Measurements from ENCODE around the gene CIC.
A peak's percentile ranks its signal among the peaks of the same experiment; 100 is the strongest.

Gene CIC

DNA sequence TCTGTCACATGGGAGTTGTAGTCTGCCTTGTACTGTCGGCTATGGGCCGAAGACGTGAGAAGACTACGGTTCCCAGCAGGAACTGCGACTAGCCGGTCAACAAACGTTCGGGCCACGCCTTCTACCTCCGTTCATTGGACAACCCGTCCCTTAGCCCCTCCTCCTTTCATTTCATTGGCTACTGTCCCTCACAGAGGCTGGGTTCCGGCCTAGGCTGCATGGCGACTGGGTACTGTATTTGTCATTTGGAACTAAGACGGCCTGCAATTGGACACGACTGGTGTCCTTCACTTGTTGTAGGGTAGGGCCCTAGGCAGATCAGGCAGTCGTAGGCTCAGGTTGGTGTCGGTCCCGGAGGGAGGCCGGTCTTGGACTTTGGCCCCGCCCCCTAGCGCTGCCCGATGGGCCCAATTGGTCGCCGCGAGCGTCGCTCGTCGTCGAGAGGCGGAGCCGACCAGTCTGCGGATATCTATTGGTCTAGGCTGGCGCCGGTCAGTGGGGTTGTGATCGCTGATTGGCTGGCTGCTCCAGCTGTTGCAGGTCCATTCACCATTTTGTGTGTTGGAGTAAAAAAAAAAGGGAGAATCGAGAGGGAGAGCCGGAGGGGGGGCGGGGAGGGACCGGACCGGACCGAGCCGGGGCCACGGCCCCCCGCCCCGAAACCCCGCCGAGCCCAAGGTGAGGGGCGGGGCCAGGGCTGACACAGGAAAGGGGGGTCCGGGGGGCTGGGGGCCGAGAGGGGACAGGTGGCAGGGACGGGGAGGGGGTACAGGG, at the start of gene CIC:
Gene CIC (plus strand): TSS at position 549 of the 774 bp plus-strand sequence. CDS start 2,532 bp downstream, outside the sequence.
- DNase-seq = peak; percentile 100

DNA sequence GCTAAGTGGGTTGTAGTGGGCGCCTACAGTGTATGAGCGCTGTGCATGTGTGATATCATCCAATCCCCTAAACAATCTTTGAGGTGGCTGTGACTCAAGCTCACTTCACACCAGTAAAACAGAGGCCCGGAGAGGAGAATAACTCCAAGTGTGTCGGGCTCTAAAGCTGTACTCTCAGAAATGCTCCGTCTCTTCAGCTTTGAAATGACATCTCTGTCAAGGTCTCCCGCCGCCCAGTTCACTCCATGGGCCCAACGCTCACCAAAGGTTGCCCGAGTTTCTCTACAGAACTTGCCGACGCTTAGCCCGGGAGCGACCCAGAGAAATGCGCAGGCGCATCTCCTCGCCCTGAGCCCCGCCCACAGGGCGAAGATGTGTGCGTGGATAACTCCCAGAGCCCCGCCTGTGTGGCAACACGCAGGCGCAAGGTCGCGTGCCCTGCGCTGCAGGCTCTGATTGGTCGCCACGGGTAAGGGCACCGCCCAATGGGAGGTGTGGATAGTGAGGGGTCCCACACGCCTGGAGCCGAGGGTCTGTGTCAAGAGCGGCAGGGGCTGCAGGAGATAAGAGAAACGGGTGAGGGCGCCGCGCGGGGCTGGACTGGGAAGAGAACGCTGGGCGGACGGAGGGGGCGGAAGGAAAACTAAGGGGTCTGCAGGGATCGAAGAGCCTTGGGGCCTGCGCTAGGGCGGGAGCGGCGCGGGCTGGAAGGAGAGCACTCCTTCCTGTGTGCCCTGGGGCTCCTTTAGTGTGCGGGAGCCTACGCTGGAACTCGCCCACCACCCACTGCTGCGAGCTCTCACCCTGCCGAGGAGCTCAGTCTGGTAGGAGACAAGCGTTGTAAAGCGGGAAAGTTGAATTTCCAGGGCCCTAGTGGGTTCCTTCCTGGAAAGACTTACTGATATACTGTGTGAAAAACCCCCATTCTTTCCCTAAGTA, 49.0 kb upstream of the CIC start, which contains the start of gene ZNF526:
Gene ZNF526 (plus strand): TSS at position 501 of the 939 bp plus-strand sequence. CDS start 4,092 bp downstream, outside the sequence.
- DNase-seq = peak; percentile 98

GRCh38 chr19:42220751-42221097, 48.3 kb upstream of the CIC start:
- DNase-seq = no peak

- DNase-seq = no peak
Measured at GRCh38 chr19:42224940-42225717, 43.9 kb upstream of the CIC start.

DNA sequence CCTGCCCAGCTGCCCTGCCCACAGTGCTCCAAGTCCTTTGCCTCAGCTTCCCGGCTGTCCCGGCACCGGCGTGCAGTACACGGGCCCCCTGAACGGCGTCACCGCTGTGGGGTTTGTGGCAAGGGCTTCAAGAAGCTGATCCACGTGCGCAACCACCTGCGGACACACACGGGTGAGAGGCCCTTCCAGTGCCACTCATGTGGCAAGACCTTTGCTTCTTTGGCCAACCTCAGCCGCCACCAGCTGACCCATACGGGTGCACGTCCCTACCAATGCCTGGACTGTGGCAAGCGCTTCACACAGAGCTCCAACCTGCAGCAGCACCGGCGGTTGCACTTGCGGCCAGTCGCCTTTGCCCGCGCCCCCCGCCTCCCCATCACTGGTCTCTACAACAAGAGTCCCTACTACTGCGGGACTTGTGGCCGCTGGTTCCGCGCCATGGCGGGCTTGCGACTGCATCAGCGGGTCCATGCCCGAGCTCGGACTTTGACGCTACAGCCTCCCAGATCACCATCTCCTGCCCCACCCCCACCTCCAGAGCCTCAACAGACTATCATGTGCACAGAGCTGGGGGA, 43.2 kb upstream of the CIC start:
- no peak for DNase-seq

- DNase-seq = no peak
Measured at GRCh38 chr19:42226886-42227285, 42.2 kb upstream of the CIC start.

GRCh38 chr19:42228641-42229040, 40.4 kb upstream of the CIC start:
- no peak for DNase-seq

- no peak for DNase-seq
Measured at GRCh38 chr19:42229301-42229854, 39.7 kb upstream of the CIC start.

DNA sequence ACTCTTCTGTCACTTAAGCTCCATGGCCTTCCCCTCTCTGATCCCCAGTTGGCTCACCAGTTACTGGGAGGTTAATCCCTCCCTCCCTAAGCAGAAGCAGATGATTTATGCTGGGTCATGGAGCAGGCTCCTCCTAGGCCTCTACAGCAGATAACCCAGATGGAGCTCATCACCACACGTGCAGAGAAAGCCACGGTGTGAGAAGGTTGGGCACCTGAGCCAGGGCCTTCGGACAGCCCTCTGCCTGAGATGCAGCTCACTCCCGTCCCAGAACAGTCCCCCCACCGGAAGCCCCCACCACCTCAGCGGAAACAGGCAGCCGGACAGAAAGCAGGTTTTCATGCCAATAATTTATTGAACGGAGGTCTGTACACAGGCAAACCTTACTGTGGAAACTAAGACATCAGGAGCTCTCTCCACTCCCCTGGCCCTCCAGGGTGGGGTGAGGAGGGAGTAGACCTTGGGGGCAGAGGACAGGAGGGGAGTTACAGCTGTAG, 39.1 kb upstream of the CIC start:
- no peak for DNase-seq

DNA sequence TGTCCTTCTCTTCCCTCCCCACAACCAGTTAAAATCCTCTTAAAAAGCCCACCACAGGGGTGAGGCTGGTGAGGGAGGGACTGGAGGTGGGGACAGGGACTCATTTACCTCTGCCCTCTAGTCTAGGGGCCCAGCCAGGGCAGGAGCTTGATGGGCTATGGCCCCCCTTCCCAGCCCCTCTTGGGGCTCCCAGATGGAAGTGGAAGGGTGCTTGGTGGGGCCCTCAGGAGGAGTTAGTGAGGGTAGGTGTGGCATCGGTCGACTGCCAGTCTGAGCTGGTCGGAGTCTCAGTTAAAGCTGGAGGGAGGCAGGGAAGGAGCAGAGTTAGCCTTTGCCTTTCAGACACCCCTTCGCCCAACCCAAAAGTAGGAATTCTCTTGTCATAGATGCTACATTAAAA, 38.5 kb upstream of the CIC start:
- DNase-seq = no peak

DNA sequence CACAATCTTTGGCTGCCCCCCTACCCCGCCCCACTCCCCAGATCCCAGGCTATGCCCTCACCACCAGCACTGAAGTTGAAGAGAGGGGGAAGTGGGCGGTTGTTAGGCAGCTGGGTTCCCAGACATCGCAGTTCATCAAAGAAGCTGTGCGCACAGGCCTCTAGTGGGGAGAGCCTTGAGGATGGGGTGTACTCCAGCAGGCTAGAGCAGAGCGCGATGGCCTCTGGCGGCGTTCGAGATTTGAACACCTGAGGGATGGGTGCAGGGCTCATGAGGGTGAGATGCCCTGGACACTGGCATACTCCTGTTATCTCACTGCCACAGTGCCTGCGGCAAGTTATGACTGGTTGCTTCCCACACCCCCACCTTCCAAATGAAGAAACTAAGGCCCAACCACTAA, 36.6 kb upstream of the CIC start:
- no peak for DNase-seq

- DNase-seq = no peak
Measured at GRCh38 chr19:42233106-42233505, 35.9 kb upstream of the CIC start.

DNA sequence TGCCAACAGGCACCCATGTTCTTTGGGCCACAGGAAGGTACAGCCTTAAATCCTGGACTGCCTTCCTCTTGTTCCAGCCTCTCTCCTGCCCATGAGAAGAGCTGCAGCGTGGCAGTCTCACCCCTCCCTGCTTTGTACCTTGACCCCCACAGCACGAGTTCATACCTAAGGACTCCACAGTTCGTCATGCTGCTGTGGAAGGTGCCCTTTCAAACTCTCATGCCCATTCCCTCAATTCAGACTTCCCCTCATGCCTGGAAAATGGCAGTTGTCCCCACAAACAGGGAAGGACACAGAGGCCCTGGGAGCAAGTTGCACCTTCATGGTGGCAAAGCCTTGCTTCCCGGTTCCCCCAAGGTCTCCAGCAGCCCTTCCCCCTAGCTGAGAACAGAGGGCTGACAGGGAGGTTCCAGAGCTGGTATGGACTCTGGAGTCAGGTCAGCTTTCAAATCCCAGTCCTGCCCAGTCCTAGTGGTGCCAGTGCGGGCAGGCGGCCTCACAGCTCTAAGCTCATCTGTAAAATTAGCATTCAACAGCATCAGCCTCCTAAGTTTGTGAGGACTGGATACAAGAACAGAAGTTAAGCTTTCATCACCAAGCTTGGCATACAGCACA, 35.3 kb upstream of the CIC start:
- DNase-seq = no peak

DNA sequence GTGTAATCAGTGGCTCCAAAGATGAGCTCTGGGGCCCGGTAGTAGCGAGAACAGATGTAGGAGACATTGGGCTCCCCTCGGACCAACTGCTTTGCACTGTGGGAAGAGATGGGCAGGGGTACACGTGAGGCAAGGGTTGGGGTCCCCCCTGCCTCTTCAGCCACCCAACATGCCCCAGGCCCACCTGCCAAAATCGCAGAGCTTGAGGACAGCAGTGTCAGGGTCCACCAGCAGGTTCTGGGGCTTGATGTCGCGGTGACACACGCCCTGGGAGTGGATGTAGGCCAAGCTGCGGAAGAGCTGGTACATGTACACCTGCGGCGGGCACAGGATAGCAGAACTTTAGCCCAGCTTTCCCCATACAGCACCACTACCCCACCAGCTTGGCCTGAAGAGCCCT, 34.7 kb upstream of the CIC start:
- DNase-seq = no peak

DNA sequence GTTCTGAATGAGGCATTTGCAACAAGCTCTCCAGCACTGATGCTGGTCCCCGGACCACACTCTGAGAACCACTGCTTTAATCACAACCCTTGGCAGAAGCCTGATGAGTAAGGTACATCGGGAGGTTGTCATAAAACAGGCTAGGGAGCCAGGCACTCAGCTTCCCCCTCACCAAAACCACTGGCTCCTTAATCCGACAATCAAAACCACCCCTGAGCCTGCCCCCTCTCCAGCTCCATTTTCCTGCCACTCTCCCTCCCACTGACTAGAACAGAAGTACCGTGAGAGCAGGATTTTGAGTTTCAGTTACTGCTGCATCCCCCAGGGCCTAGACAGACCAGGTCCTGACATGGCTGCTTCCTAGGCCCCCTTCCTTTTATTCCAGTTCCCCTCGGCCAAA, 33.9 kb upstream of the CIC start:
- no peak for DNase-seq

DNA sequence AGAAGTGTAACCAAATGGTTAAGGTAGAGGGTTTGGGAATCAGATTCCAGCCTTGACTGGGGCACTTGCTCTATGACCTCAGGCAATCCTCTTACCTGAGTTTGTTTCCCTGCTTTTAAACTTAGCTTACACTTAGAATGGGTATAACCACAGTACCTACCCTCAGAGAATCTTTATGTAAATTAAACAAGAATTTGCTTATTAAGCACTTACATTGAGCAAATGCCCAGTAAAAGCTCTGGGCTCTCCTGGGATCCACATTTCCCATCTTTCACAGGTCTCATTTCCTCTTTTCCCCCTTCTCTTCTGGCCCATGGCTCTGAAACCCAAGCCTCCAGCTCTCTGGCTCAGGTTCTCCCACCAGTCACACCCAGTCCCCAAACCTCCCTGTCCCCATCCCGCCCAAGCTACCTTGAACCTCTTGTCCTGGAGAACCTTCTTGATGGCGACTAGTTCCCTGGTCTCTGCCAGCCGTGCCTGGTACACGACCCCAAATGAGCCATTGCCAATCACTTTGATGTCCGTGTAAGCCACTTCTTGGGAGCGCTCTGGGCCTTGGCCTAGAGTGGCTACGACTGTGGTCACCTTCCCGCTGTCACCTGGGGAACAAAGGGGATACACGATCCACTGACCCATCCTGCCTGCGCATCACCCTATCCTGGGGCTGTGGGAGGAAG, 29.4 kb upstream of the CIC start:
- DNase-seq = no peak

- DNase-seq = no peak
Measured at GRCh38 chr19:42241279-42241678, 27.8 kb upstream of the CIC start.

- no peak for DNase-seq
Measured at GRCh38 chr19:42242069-42242511, 27.0 kb upstream of the CIC start.

DNA sequence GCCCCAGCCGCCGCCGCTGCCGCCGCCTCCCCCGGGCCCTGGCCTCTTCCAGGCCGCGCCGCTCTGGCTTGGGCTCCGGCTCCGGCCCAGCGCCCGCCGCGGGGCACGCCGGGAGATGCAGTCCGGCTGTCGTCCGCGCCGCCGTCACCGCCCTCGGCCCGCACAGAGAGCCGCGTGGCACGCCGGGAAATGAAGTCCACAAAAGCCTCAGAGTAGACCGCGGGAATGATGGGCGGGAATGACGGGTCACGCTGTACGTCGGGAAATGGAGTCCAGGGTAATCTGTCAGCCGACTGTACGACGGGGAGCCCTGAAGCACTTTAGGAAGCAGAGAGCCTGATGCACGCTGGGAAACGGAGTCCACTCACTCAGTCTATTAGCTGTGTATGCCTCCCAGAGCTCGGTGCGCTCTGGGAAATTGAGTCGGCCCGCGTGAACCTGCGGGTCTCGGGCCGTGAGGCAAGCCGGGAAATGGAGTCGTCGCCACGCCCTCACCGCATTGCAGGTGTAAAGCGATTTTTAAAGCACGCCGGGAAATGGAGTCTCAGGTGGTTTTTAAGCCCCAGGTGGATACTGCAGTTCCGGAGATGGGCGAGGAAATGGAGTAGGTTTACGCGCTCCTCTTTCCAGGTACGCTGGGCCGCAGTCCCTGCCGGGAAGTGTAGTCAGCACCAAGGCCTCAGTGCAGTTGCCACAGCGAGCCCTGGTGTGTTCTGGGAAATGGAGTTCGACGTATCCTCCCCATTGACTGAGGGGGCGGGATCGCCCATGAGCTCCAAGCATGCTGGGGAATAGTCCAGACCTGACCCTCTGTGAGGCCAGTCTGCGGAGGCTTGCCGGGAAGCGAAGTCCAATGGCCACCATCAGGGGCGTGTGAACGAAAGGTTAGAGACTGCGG, 26.3 kb upstream of the CIC start, which contains the start of gene GSK3A:
Gene GSK3A (minus strand): TSS at position 91 of the 898 bp plus-strand sequence. CDS start 137 bp downstream, outside the sequence.
- peak; percentile 100 for DNase-seq
